ENCODE measurements around the gene PPP1R13B.

Gene PPP1R13B

DNA sequence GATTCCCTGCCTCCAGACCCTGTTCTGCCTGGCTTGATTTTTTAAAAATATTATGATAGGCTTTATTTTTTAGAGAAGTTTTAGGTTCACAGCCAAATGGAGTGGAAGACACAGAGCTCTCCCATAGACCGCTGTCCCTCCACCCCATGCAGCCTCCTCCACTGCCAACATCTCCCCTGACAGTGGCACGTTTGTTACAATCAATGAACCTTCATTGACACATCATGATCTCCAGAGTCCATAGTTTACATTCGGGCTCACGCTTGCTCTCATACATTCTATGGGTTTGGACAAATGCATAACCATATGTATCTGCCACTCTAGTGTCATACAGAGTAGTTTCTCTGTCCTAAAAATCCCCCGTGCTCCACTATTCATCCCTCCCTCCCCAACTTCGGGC is 15.9 kb upstream of the PPP1R13B start:
- TF ChIP-seq, protein P1, sequence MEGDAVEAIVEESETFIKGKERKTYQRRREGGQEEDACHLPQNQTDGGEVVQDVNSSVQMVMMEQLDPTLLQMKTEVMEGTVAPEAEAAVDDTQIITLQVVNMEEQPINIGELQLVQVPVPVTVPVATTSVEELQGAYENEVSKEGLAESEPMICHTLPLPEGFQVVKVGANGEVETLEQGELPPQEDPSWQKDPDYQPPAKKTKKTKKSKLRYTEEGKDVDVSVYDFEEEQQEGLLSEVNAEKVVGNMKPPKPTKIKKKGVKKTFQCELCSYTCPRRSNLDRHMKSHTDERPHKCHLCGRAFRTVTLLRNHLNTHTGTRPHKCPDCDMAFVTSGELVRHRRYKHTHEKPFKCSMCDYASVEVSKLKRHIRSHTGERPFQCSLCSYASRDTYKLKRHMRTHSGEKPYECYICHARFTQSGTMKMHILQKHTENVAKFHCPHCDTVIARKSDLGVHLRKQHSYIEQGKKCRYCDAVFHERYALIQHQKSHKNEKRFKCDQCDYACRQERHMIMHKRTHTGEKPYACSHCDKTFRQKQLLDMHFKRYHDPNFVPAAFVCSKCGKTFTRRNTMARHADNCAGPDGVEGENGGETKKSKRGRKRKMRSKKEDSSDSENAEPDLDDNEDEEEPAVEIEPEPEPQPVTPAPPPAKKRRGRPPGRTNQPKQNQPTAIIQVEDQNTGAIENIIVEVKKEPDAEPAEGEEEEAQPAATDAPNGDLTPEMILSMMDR (IDR thresholded peaks at IDR 0.05; ENCODE audit: extremely low read depth, missing control alignments) = no peak
- DNase-seq (ENCODE audit: low spot score) = no peak

DNA sequence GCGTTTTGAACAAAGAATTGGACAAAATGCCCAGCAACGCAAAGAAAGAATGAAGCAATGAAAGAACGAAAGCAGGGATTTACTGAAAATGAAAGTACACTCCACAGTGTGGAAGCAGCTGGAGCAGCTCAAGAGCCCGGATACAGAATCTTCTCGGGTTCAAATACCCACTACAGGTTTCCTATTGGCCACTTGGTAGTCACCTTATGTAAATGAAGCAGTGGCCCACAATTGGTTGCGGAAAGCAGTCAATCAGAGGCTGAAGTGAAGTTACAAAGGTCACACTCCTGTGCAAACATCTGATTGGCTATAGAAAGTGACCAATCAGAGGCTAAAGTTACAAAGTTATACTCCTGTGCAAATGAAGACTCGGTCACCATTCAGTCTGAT is 15.0 kb upstream of the PPP1R13B start:
- TF ChIP-seq, protein P1 (IDR thresholded peaks at IDR 0.05; ENCODE audit: extremely low read depth, missing control alignments) = no peak

DNA sequence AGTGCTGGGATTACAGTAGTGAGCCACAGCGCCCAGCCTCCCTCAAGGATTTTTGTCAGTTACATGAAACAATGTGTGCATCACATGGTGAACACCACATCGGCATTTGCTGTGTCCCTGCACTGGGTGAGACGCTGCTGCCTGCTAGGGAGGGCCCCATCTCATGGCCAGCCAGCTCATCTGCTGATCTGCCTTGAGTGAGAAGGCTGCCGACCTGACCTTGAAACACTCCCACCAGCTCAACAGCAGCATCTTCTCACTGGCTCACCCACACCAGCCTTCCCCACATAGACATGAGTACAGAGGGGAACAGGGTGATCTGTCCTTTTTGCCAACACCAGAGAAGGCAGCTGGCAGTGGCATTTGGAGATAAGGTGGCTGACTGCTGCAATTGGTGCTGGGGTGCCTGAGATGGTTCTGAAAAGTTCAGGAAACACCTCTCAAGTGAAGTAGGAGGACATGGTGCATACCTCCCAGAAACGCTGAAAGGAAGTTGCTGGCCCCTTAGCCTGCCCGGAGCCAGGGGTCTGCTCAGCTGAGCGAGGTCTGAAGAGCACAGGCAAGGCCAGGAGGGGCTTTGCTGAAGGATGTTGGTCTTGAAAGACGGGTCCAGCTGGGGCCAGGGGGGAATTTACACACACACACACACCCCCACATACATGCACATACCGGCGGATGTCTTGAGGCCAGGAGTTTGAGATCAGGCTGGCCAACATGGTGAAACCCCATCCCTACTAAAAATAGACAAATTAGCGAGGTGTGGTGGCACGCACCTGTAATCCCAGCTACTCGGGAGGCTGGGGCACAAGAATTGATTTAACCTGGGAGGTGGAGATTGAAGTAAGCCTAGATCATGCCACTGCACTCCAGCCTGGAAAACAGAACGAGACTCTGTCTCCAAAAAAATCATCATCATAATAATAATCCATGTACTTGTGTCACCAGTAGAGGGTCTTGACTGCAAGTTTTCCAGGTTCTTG is 14.3 kb upstream of the PPP1R13B start:
- DNase-seq (ENCODE audit: low spot score) = no peak
- TF ChIP-seq, protein P1 (IDR thresholded peaks at IDR 0.05; ENCODE audit: extremely low read depth, missing control alignments) = no peak

More for the DNA sequence above, 15.0 kb upstream of the PPP1R13B start:
- DNase-seq (ENCODE audit: low spot score) = no peak

DNA sequence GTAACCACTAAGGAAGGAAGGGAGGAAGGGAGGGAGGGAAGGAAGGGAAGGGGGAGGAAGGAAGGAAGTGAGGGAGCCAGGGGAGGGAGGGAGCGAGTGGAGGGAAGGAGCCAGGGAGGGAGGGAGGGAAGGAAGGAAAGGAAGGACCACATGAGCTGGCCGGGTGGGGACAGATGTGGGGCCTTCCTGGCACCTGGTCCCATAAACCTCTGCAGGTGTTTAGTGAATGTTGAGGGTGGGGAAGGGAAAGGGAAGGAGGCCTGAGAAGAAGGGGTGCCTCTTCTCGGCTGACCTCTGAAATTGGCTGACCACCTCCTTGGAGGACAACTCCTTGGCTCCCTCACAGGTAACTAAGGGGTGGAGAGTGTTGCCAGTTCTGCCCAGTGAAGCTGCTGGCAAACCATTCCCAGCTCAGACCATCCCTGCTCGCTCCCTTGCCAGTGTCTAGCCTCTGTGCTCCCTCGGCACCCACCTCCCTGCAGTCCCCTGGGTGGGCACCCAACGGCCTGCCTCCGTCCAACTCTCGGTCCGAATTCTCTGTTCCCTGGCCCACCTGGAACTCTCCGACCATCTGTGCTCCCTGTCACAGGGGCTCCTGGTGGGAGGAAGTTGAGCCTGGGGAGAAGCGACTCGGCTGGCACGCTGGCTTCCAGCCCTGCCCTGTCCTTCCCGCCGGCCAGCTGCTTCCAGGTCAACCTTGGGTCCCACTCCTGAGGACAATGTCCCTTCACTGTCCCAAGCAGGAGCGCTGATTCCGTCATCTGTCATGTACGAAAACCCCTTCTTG is 12.2 kb upstream of the PPP1R13B start:
- TF ChIP-seq, protein P1 (IDR thresholded peaks at IDR 0.05; ENCODE audit: extremely low read depth, missing control alignments) = no peak
- DNase-seq (ENCODE audit: low spot score) = no peak

DNA sequence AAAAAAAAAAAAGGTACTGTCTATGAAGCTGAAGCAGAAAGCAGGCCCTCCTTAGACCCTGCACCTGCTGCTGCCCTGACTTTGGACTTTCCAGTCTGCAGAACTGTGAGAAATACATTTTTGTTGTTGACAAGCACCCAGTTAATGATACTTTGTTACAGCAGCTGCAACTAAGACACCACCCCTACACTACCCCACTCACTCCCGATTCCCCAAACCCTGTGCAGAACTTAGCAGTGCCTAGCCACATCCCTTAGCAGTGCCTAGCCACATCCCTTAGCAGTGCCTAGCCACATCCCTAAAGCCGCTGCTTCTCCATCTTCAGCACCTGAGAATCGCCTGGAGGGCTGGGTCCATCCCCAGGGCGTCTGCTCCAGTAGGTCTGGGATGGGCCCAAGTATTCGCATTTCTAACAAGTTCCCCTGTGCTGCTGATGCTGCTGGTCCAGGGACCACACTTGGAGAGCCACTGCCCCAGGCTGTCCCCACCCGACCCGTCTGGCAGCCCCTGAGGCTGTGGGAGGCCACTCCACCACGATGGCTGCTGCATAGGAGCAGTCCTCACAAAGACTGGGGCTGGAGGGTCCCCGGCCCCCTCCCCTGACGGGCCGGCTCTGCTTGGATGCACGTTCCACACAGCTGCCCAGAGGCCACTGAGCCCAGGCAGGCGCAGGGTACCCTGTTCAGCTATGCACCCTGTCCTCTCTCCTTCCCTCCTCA is 10.8 kb upstream of the PPP1R13B start:
- TF ChIP-seq, protein P1 (IDR thresholded peaks at IDR 0.05; ENCODE audit: extremely low read depth, missing control alignments) = no peak
- no peak for DNase-seq (ENCODE audit: low spot score)

DNA sequence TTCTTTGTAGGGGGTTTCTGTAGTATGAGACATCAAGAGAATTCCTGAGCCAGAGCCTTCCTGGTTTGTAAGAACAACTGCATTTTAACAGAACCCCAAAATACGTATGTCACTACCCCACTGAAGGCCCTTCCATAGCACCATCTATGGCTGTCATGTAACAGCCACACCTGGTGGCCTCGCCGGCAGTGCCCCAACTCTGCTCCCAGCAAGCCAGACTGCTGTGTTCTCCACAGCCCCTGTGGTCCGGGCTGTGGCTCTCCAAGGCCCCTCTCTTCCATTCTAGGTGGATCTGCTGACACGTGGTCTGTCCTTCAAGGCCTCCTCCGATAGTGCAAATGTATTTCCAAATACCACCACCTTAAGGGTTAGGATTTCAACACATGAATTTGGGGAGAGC is 9.9 kb upstream of the PPP1R13B start:
- DNase-seq (ENCODE audit: low spot score) = no peak
- TF ChIP-seq, protein P1 (IDR thresholded peaks at IDR 0.05; ENCODE audit: extremely low read depth, missing control alignments) = no peak

All from GM20000 (cell line).